ENCODE data around the gene SLC39A13. TPM values are rescaled to one million over a fixed set of nuclear protein-coding genes. Genes with fewer than 3 reads are reported as not detected.

SLC39A13 gene
- polyA plus RNA-seq, 3 donors, result 4.8 to 27.4 (median 5.9) TPM

- 97% methylated on average over 11 of the region's 12 CpGs for WGBS (ENCODE audit: insufficient coverage)
- Histone ChIP-seq H3K36me3 (replicated peaks in 1 of 2; ENCODE audit: control insufficient read depth in 1 of 2, insufficient read depth in 2 of 2, low read length in 2 of 2) (no peaks in the 10 kb centered on the region), H3K27me3 (ENCODE audit: control insufficient read depth in 2 of 2, insufficient read depth in 2 of 2, low read length in 2 of 2) (no peaks in the 10 kb centered on the region), H3K9ac (ENCODE audit: insufficient read depth, low read length, poor library complexity, severe bottlenecking) (no peak overlapping the region), H3K9me3 (replicated peaks in 1 of 2; ENCODE audit: control insufficient read depth in 1 of 2, insufficient read depth in 1 of 2, low read length in 2 of 2) (no peaks in the 10 kb centered on the region), H3K4me2 (replicated peaks; ENCODE audit: extremely low read depth, low read length, poor library complexity, severe bottlenecking) (no peak overlapping the region), H4K20me1 (ENCODE audit: insufficient read depth, low read length) (no peaks in the 10 kb centered on the region), H3K4me3 (replicated peaks in 1 of 3; ENCODE audit: low read depth in 2 of 3, low read length in 3 of 3) (no peak overlapping the region), H3K27ac (ENCODE audit: low read depth in 1 of 2, low read length in 2 of 2) (no peak overlapping the region), H3K79me2 (ENCODE audit: insufficient read depth, low read length) (no peaks in the 10 kb centered on the region), H3K4me1 (ENCODE audit: control insufficient read depth in 1 of 2, insufficient read depth in 2 of 2, low read length in 2 of 2) (no peaks in the 10 kb centered on the region), H2AFZ (ENCODE audit: insufficient read depth, low read depth, low read length, poor library complexity, severe bottlenecking) (no peak overlapping the region)
- TF ChIP-seq CTCF (IDR thresholded peaks at IDR 0.05), result no peak
- Mint-ChIP-seq H3K36me3 (no peaks in the 10 kb centered on the region), H3K4me1 (no peaks in the 10 kb centered on the region), H3K9me3 (no peaks in the 10 kb centered on the region), H3K27ac (no peak overlapping the region), H3K27me3 (ENCODE audit: low read depth in 3 of 3) (peaks cover 0 to 3% (median 0%) of the 10 kb centered on the region in 3 donors), H3K4me3 (no peak overlapping the region)
- no peak for DNase-seq
- intact Hi-C loops (cut with micrococcal nuclease), result no loop called here
Measured at GRCh38 chr11:47441421-47441820, 33.0 kb downstream of the SLC39A13 start.

GRCh38 chr11:47442514-47442913, 34.1 kb downstream of the SLC39A13 start:
- WGBS (ENCODE audit: insufficient coverage), result 96% methylated on average over 6 of the region's 8 CpGs
- H3K79me2 ChIP-seq (ENCODE audit: insufficient read depth, low read length), result no peaks in the 10 kb centered on the region
- H3K27ac ChIP-seq (ENCODE audit: low read depth in 1 of 2, low read length in 2 of 2), result no peak overlapping the region
- Mint-ChIP-seq H3K36me3 (no peaks in the 10 kb centered on the region), H3K27ac (no peak overlapping the region), H3K4me1 (no peaks in the 10 kb centered on the region), H3K9me3 (no peaks in the 10 kb centered on the region), H3K27me3 (ENCODE audit: low read depth in 3 of 3) (peaks cover 0 to 3% (median 0%) of the 10 kb centered on the region in 3 donors), H3K4me3 (no peak overlapping the region)
- H3K4me1 ChIP-seq (ENCODE audit: control insufficient read depth in 1 of 2, insufficient read depth in 2 of 2, low read length in 2 of 2), result no peaks in the 10 kb centered on the region
- no peaks in the 10 kb centered on the region for H3K9me3 ChIP-seq (replicated peaks in 1 of 2; ENCODE audit: control insufficient read depth in 1 of 2, insufficient read depth in 1 of 2, low read length in 2 of 2)
- no peak overlapping the region for H3K4me3 ChIP-seq (replicated peaks in 1 of 3; ENCODE audit: low read depth in 2 of 3, low read length in 3 of 3)
- no peaks in the 10 kb centered on the region for H4K20me1 ChIP-seq (ENCODE audit: insufficient read depth, low read length)
- no peak overlapping the region for H2AFZ ChIP-seq (ENCODE audit: insufficient read depth, low read depth, low read length, poor library complexity, severe bottlenecking)
- H3K4me2 ChIP-seq (replicated peaks; ENCODE audit: extremely low read depth, low read length, poor library complexity, severe bottlenecking), result no peak overlapping the region
- intact Hi-C loops (cut with micrococcal nuclease), result no loop called here
- DNase-seq, result no peak
- no peak for TF ChIP-seq CTCF (IDR thresholded peaks at IDR 0.05)
- no peaks in the 10 kb centered on the region for H3K36me3 ChIP-seq (replicated peaks in 1 of 2; ENCODE audit: control insufficient read depth in 1 of 2, insufficient read depth in 2 of 2, low read length in 2 of 2)
- no peaks in the 10 kb centered on the region for H3K27me3 ChIP-seq (ENCODE audit: control insufficient read depth in 2 of 2, insufficient read depth in 2 of 2, low read length in 2 of 2)
- no peak overlapping the region for H3K9ac ChIP-seq (ENCODE audit: insufficient read depth, low read length, poor library complexity, severe bottlenecking)
